Neural cell (in vitro differentiated cells): ENCODE measurements around the gene FHOD3. TPM values are rescaled to one million over a fixed set of nuclear protein-coding genes. Genes with fewer than 3 reads are reported as not detected.

ENCODE experiments used
- H2AFZ ChIP-seq: fragments of 200-600, 300-800 bp; sonication (generic), shearing (Covaris generic); 2 replicates; pipeline ENCODE4 v1.6.0; 2014; ENCODE audit warnings: low read depth, mild to moderate bottlenecking, antibody characterized with exemption, low read length, moderate library complexity
- H3F3A ChIP-seq: fragments of 200-600 bp; shearing (Covaris generic); 2 replicates; pipeline ENCODE4 v1.6.1; 2016; ENCODE audit warnings: mild to moderate bottlenecking, moderate library complexity, mixed read lengths, antibody characterized with exemption, low read length; ENCODE audit not compliant: insufficient read depth, poor library complexity, severe bottlenecking
- H3K27ac ChIP-seq: fragments of 200-600, 300-800 bp; sonication (generic), shearing (Covaris generic); 2 replicates; pipeline ENCODE4 v1.5.1; 2014; ENCODE audit warnings: mild to moderate bottlenecking, low read length, moderate library complexity
- H3K27me3 ChIP-seq: fragments of 300-800, 200-600 bp; sonication (generic), shearing (Covaris generic); 2 replicates; pipeline ENCODE4 v1.6.0; 2014; ENCODE audit warnings: mild to moderate bottlenecking, low read depth, low read length, moderate library complexity; ENCODE audit not compliant: insufficient read depth
- H3K36me3 ChIP-seq: fragments of 300-800, 200-600 bp; sonication (generic), shearing (Covaris generic); 2 replicates; pipeline ENCODE4 v1.5.1; 2014; ENCODE audit warnings: mild to moderate bottlenecking, antibody characterized with exemption, low read length, moderate library complexity; ENCODE audit not compliant: insufficient read depth
- H3K4me2 ChIP-seq: fragments of 300-800, 200-600 bp; sonication (generic), shearing (Covaris generic); 2 replicates; pipeline ENCODE4 v1.6.0; 2014; ENCODE audit warnings: mild to moderate bottlenecking, low read length
- H3K4me3 ChIP-seq: fragments of 300-800, 200-600 bp; sonication (generic), shearing (Covaris generic); 2 replicates; pipeline ENCODE4 v1.5.1; 2014; ENCODE audit warnings: mild to moderate bottlenecking, low read length, moderate library complexity
- H3K79me2 ChIP-seq: fragments of 200-600 bp; shearing (Covaris generic); replicated peaks from 2 replicates; pipeline ENCODE4 v1.6.0; 2014; ENCODE audit warnings: mild to moderate bottlenecking, low read length, moderate library complexity; ENCODE audit not compliant: insufficient read depth
- H3K9ac ChIP-seq: fragments of 300-800, 200-600 bp; sonication (generic), shearing (Covaris generic); 2 replicates; pipeline ENCODE4 v1.6.1; 2016; ENCODE audit warnings: mild to moderate bottlenecking, low read length, mixed read lengths
- H3K9me2 ChIP-seq: fragments of 200-600 bp; shearing (Covaris generic); 2 replicates; pipeline ENCODE4 v1.6.1; 2016; ENCODE audit warnings: mild to moderate bottlenecking, low read length, mixed read lengths; ENCODE audit not compliant: insufficient read depth
- H3K9me3 ChIP-seq: fragments of 200-600, 300-800 bp; sonication (generic), shearing (Covaris generic); 2 replicates; pipeline ENCODE4 v1.6.1; 2016; ENCODE audit warnings: mild to moderate bottlenecking, mixed run types, low read length, moderate library complexity, mixed read lengths
- H4K20me1 ChIP-seq: fragments of 200-600 bp; shearing (Covaris generic); 2 replicates; pipeline ENCODE4 v1.6.1; 2016; ENCODE audit warnings: mild to moderate bottlenecking, mixed run types; ENCODE audit not compliant: insufficient read depth
- CTCF ChIP-seq: fragments of 450-650 bp; IDR thresholded peaks from 2 replicates; pipeline ENCODE4 v1.5.1; 2014; ENCODE audit warnings: antibody characterized with exemption, mild to moderate bottlenecking, moderate library complexity; ENCODE audit not compliant: poor library complexity, severe bottlenecking
- EZH2 ChIP-seq: fragments of 200-600, 300-800 bp; shearing (Covaris generic), sonication (generic); IDR thresholded peaks from 2 replicates; pipeline ENCODE4 v1.6.1; 2014; ENCODE audit warnings: antibody characterized with exemption, low read length, borderline replicate concordance, mild to moderate bottlenecking; ENCODE audit not compliant: insufficient read depth, poor library complexity, severe bottlenecking
- MXI1 ChIP-seq: fragments of 450-650 bp; conservative IDR thresholded peaks from 2 replicates; pipeline ENCODE4 v1.6.1; 2014; ENCODE audit warnings: antibody characterized with exemption, mild to moderate bottlenecking; ENCODE audit not compliant: poor library complexity, severe bottlenecking
- POLR2AphosphoS5 ChIP-seq: IDR thresholded peaks from 2 replicates; pipeline ENCODE4 v1.6.1; 2012
- REST ChIP-seq: IDR thresholded peaks from 2 replicates; pipeline ENCODE4 v1.6.1; 2012; ENCODE audit warnings: borderline replicate concordance
- SMC3 ChIP-seq: fragments of 450-650 bp; conservative IDR thresholded peaks from 2 replicates; pipeline ENCODE4 v1.6.1; 2014; ENCODE audit warnings: antibody characterized with exemption, mild to moderate bottlenecking, moderate library complexity; ENCODE audit not compliant: poor library complexity
- TAF1 ChIP-seq: IDR thresholded peaks from 2 replicates; pipeline ENCODE4 v1.6.1; 2012; ENCODE audit warnings: low read depth
- polyA plus RNA-seq: library from polyadenylated mRNA; depleted of rRNA; stranded (reverse); fragments of >200 nt; gene quantifications from 2 replicates; pipeline ENCODE4 v1.2.3, GENCODE V29; 2014

The FHOD3 gene
- polyA plus RNA-seq, 1 donor from 2014 or later = 19.4 TPM

DNA sequence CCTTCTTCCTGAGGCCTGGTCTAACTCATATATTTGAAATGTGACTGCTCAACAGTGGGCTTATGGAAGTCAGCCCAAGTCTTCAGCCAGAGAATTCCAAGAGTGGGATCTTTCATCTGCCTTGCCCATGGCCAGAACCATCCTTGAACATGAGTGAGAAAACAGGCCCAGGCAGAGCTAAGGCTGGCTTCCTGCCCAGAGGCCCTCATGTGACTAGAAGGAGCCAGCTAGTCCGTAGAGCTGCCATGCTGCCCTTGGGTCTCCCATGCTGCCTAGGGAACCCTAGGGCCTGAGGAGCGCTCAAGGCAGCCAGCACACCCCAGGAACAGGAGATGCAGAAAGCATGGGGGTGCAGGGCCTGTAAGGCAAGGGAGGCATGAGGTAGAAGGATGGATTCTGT lies 203.6 kb downstream of the FHOD3 start:
- no peaks in the 10 kb centered on the region for H3K9me2 ChIP-seq
- no peak for TF ChIP-seq EZH2
- no peak for TF ChIP-seq SMC3
- no peak for TF ChIP-seq MXI1
- H3K27ac ChIP-seq = no peak overlapping the region
- no peak overlapping the region for H3K4me3 ChIP-seq
- no peak overlapping the region for H3K9ac ChIP-seq
- peaks cover 4% of the 10 kb centered on the region for H3K79me2 ChIP-seq
- H3K27me3 ChIP-seq = no peaks in the 10 kb centered on the region
- H2AFZ ChIP-seq = no peak overlapping the region
- H3F3A ChIP-seq = no peaks in the 10 kb centered on the region
- H4K20me1 ChIP-seq = no peaks in the 10 kb centered on the region
- H3K4me2 ChIP-seq = no peak overlapping the region
- H3K9me3 ChIP-seq = no peaks in the 10 kb centered on the region
- no peaks in the 10 kb centered on the region for H3K36me3 ChIP-seq

GRCh38 chr18:36503477-36503876 lies 206.0 kb downstream of the FHOD3 start:
- Histone ChIP-seq H3K79me2 (peaks cover 4% of the 10 kb centered on the region), H3K9me2 (no peaks in the 10 kb centered on the region), H2AFZ (no peak overlapping the region)

More at GRCh38 chr18:36503477-36503876, 206.0 kb downstream of the FHOD3 start:
- Histone ChIP-seq H3K9me3 (no peaks in the 10 kb centered on the region), H3K9ac (no peak overlapping the region), H3K27me3 (no peaks in the 10 kb centered on the region), H3K4me3 (no peak overlapping the region), H3K4me2 (no peak overlapping the region), H3F3A (no peaks in the 10 kb centered on the region), H4K20me1 (no peaks in the 10 kb centered on the region), H3K27ac (no peak overlapping the region), H3K36me3 (no peaks in the 10 kb centered on the region)
- TF ChIP-seq REST (no peak), POLR2AphosphoS5 (no peak), CTCF (no peak), MXI1 (no peak), SMC3 (no peak), TAF1 (no peak)
